Stimulated activated naive CD8-positive, alpha-beta T cell treated with anti-CD3 and anti-CD28 coated beads, Interleukin-15, Interleukin-2, amounts not matched to agents 100 ng/mL and 50 ng/mL, for 24 hours (primary cell): Measurements from ENCODE around the gene AREL1.

Source experiments
- H3K27ac Mint-ChIP-seq: one replicate; pipeline ENCODE4 v1.8.0; 2021; ENCODE audit warnings: mild to moderate bottlenecking, mixed read lengths
- H3K27me3 Mint-ChIP-seq: one replicate; pipeline ENCODE4 v1.8.0; 2021; ENCODE audit warnings: mixed read lengths
- H3K36me3 Mint-ChIP-seq: one replicate; pipeline ENCODE4 v1.8.0; 2021; ENCODE audit warnings: low read depth, mixed read lengths
- H3K4me1 Mint-ChIP-seq: one replicate; pipeline ENCODE4 v1.8.0; 2021; ENCODE audit warnings: low read depth, mixed read lengths
- H3K4me3 Mint-ChIP-seq: one replicate; pipeline ENCODE4 v1.8.0; 2021; ENCODE audit warnings: mild to moderate bottlenecking, mixed read lengths
- H3K9me3 Mint-ChIP-seq: one replicate; pipeline ENCODE4 v1.8.0; 2021; ENCODE audit warnings: mixed read lengths

The AREL1 gene

GRCh38 chr14:74683406-74683805 is 29.5 kb downstream of the AREL1 start:
- Mint-ChIP-seq H3K27ac (no peak overlapping the region), H3K27me3 (no peaks in the 10 kb centered on the region), H3K9me3 (no peaks in the 10 kb centered on the region), H3K4me1 (peaks cover 35% of the 10 kb centered on the region), H3K4me3 (no peak overlapping the region), H3K36me3 (peaks cover 63% of the 10 kb centered on the region)

- H3K27me3 Mint-ChIP-seq: no peaks in the 10 kb centered on the region
- no peaks in the 10 kb centered on the region for H3K9me3 Mint-ChIP-seq
- no peak overlapping the region for H3K4me3 Mint-ChIP-seq
- H3K4me1 Mint-ChIP-seq: peaks cover 35% of the 10 kb centered on the region
- H3K36me3 Mint-ChIP-seq: peaks cover 58% of the 10 kb centered on the region
- H3K27ac Mint-ChIP-seq: no peak overlapping the region
Measured at GRCh38 chr14:74682169-74682952, 30.5 kb downstream of the AREL1 start.

DNA sequence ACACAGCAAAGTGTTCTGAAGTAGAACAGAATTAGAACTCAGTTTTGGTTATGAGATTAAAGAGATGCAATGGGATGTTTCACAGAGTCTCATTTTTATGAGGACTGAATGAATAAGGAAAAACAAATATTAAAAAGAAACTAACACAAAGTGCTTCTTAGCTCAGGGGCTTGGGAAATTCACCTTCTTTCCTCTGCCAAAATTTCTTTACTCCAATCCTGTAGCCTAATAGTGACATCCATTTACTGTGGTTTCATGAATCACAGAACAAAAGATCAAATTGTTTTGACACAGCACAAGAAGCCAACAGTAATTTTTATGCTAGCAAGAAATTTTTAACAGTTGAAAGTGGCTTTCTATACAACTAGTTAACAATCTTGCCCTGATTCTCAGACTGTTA is 37.7 kb downstream of the AREL1 start:
- Mint-ChIP-seq H3K4me3 (no peak overlapping the region), H3K9me3 (no peaks in the 10 kb centered on the region), H3K4me1 (peaks cover 2% of the 10 kb centered on the region), H3K27ac (no peak overlapping the region), H3K36me3 (peaks cover 66% of the 10 kb centered on the region), H3K27me3 (no peaks in the 10 kb centered on the region)

DNA sequence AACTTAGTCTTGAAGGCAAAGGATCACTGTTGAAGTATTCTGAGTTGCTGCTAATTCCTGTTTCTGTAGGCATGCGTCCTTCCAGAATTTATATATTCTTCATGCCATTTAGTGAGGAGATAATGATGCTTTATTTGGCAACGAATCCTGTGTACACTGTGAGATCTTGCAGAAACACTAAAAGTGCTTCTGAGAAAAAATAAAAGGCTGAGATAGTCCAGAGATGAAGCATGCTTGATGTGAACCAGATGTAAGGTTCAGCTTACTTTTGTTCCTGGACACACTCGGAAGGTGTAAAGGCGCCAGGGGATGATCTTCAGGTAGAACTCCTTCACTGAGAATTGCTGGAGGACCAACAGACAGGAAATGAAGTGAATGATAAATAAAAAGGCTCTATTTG is 39.1 kb downstream of the AREL1 start:
- Mint-ChIP-seq H3K27me3 (no peaks in the 10 kb centered on the region), H3K4me3 (no peak overlapping the region), H3K27ac (no peak overlapping the region), H3K4me1 (peaks cover 4% of the 10 kb centered on the region), H3K9me3 (no peaks in the 10 kb centered on the region), H3K36me3 (peaks cover 69% of the 10 kb centered on the region)

GRCh38 chr14:74671789-74672188 is 41.1 kb downstream of the AREL1 start:
- Mint-ChIP-seq H3K9me3 (no peaks in the 10 kb centered on the region), H3K27me3 (no peaks in the 10 kb centered on the region), H3K27ac (no peak overlapping the region), H3K4me3 (no peak overlapping the region), H3K4me1 (peaks cover 21% of the 10 kb centered on the region), H3K36me3 (peaks cover 87% of the 10 kb centered on the region)

DNA sequence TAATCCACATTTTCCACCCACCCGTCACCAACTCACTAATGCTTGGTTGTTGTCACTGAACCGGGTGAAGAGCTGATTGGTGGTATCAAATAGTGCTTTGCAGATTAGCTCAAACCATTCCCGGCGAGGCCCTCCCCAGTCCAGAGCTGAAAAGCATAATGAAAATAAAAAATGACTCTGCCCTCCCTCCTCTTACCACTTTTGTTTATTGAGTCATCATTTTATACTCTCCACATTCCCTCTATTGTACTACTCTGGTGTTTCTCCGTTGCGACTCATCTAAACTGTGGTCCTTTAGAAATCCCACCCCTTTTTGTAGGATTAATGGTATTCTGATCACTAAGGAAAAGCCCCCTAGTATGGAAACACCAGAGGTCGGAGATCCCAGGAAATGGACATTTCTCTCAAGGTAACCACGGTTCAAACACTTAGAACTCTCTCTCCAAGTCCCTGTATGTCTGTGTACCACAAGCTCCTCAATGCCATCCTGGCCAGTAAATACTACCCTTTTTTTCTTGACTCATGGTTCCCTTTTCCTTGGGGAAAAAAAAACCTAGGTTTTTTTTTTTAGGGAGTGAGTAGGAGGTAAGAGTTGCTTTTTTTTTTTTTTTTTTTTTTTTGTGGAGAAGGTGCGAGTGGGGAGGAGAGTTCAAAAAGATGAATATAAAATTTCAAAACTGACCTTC is 42.0 kb downstream of the AREL1 start:
- Mint-ChIP-seq H3K9me3 (no peaks in the 10 kb centered on the region), H3K36me3 (peaks cover 88% of the 10 kb centered on the region), H3K4me1 (peaks cover 21% of the 10 kb centered on the region), H3K27ac (no peak overlapping the region), H3K4me3 (no peak overlapping the region), H3K27me3 (no peaks in the 10 kb centered on the region)

DNA sequence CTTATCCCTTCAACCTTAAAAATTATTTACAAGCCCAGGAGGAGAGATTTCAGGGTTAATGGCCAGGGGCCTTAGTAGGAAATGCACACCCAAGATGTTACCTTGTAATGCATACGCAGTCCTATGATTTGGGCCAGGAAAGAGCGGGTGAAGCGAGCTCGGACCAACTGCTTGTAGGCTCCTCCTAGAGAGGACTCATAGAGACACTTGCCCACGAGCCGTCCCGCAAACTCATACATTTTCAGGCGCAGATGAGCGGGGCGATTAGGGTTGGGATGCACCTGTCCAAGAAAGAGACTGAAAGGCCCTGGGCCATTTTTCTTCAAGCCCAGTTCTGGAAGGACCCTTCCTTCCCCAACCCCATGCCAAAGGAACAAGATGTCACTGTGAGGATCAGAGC is 43.0 kb downstream of the AREL1 start:
- H3K36me3 Mint-ChIP-seq: peaks cover 84% of the 10 kb centered on the region
- peaks cover 21% of the 10 kb centered on the region for H3K4me1 Mint-ChIP-seq
- no peak overlapping the region for H3K4me3 Mint-ChIP-seq
- H3K27ac Mint-ChIP-seq: no peak overlapping the region
- no peaks in the 10 kb centered on the region for H3K27me3 Mint-ChIP-seq
- H3K9me3 Mint-ChIP-seq: no peaks in the 10 kb centered on the region

GRCh38 chr14:74669256-74669655 is 43.6 kb downstream of the AREL1 start:
- peaks cover 84% of the 10 kb centered on the region for H3K36me3 Mint-ChIP-seq
- no peak overlapping the region for H3K4me3 Mint-ChIP-seq
- no peak overlapping the region for H3K27ac Mint-ChIP-seq
- no peaks in the 10 kb centered on the region for H3K9me3 Mint-ChIP-seq
- H3K27me3 Mint-ChIP-seq: no peaks in the 10 kb centered on the region
- H3K4me1 Mint-ChIP-seq: peaks cover 21% of the 10 kb centered on the region

DNA sequence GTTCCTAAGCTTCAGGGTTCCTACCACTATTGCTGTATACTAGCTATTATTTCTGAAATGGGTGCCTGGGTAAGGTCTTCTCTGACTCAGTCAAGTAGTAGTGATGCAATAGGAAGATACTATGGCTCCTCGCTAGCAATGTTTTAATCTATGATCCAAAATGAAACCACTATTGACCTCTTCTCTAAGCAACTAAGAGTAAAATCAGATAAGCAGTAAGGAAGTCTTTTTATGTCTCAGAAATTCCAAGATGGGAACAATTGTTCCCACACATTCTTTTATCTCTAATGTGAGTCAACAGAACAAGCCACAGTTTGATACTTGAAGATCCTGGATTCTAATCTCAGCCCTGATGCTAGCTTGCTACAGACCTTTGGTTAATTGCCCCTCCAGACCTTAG is 45.1 kb downstream of the AREL1 start:
- H3K4me3 Mint-ChIP-seq: no peak overlapping the region
- H3K36me3 Mint-ChIP-seq: peaks cover 87% of the 10 kb centered on the region
- no peaks in the 10 kb centered on the region for H3K27me3 Mint-ChIP-seq
- H3K4me1 Mint-ChIP-seq: peaks cover 21% of the 10 kb centered on the region
- H3K27ac Mint-ChIP-seq: peak overlapping the region; percentile 81
- no peaks in the 10 kb centered on the region for H3K9me3 Mint-ChIP-seq

- no peaks in the 10 kb centered on the region for H3K27me3 Mint-ChIP-seq
- peaks cover 77% of the 10 kb centered on the region for H3K36me3 Mint-ChIP-seq
Measured at GRCh38 chr14:74664717-74665116, 48.2 kb downstream of the AREL1 start.

GRCh38 chr14:74663884-74664283 is 49.0 kb downstream of the AREL1 start:
- no peak overlapping the region for H3K27ac Mint-ChIP-seq
- no peak overlapping the region for H3K4me3 Mint-ChIP-seq
- no peaks in the 10 kb centered on the region for H3K9me3 Mint-ChIP-seq
- H3K27me3 Mint-ChIP-seq: no peaks in the 10 kb centered on the region
- H3K36me3 Mint-ChIP-seq: peaks cover 73% of the 10 kb centered on the region
- H3K4me1 Mint-ChIP-seq: peaks cover 18% of the 10 kb centered on the region

More at GRCh38 chr14:74664717-74665116, 48.2 kb downstream of the AREL1 start:
- H3K9me3 Mint-ChIP-seq: no peaks in the 10 kb centered on the region
- no peak overlapping the region for H3K4me3 Mint-ChIP-seq
- no peak overlapping the region for H3K27ac Mint-ChIP-seq
- H3K4me1 Mint-ChIP-seq: peaks cover 21% of the 10 kb centered on the region

GRCh38 chr14:74661726-74662450 is 51.0 kb downstream of the AREL1 start:
- Mint-ChIP-seq H3K9me3 (no peaks in the 10 kb centered on the region), H3K4me3 (no peak overlapping the region), H3K36me3 (peaks cover 60% of the 10 kb centered on the region), H3K4me1 (no peaks in the 10 kb centered on the region), H3K27ac (no peak overlapping the region), H3K27me3 (no peaks in the 10 kb centered on the region)

DNA sequence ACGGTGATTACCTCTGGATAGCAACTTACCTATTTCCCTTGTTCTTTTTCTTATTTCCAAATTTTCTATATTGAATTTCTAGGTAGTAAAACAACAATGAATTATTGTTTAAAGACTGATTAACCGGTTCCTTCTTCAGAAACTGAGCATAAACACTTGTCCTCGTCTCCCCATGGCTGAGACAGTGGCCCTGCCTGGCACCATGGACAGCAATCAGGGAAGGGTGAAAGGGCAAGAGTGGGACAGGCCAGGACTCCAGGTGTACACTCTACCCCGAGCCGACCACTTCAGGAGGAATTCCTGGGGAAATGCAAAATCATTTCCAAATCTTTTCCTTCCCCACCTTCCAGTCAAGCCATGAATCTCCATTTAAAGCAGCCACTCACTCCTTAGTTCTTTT is 52.0 kb downstream of the AREL1 start:
- Mint-ChIP-seq H3K4me1 (no peaks in the 10 kb centered on the region), H3K36me3 (peaks cover 52% of the 10 kb centered on the region), H3K4me3 (no peak overlapping the region), H3K27me3 (no peaks in the 10 kb centered on the region), H3K27ac (peak overlapping the region; percentile 24), H3K9me3 (no peaks in the 10 kb centered on the region)

DNA sequence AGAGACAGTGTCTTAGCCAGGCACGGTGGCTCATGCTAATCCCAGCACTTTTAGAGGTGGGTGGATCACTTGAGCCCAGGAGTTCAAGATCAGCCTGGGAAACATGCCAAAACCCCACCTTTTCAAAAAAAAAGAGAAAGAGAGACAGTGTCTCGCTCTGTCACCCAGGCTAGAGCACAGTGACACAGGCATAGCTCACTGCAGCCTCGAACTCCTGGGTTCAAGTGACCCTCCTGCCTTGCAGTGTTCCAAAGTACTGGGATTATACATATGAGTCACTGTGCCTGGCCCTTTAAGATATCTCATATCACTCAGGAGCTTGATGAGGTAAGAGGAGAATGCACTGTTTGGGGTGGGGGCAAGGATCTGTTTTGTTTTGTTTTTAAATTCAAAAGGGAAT is 52.7 kb downstream of the AREL1 start:
- Mint-ChIP-seq H3K4me1 (no peaks in the 10 kb centered on the region), H3K27ac (no peak overlapping the region), H3K27me3 (no peaks in the 10 kb centered on the region), H3K4me3 (no peak overlapping the region), H3K36me3 (peaks cover 52% of the 10 kb centered on the region), H3K9me3 (no peaks in the 10 kb centered on the region)

GRCh38 chr14:74658535-74659131 is 54.2 kb downstream of the AREL1 start:
- Mint-ChIP-seq H3K4me3 (no peak overlapping the region), H3K27ac (no peak overlapping the region), H3K4me1 (peaks cover 3% of the 10 kb centered on the region), H3K27me3 (no peaks in the 10 kb centered on the region), H3K36me3 (peaks cover 42% of the 10 kb centered on the region), H3K9me3 (no peaks in the 10 kb centered on the region)
